Measurements from ENCODE around the gene RPP30. TPM values are rescaled to one million over a fixed set of nuclear protein-coding genes. Genes with fewer than 3 reads are reported as not detected.
"Not testable (repeated sequence)": the region's sequence is repeated elsewhere in the genome, so short reads cannot be mapped to it uniquely, and the experiment has no call there.

The RPP30 gene
- total RNA-seq, 4 donors from 2014 or later: 16.4 to 53.6 (median 19.6) TPM

GRCh38 chr10:90885176-90885575, 13.4 kb downstream of the RPP30 start:
- DNase-seq: no peak
- H3K4me3 ChIP-seq: no peak overlapping the region
- TF ChIP-seq CTCF (IDR thresholded peaks at IDR 0.05) (no peak), POLR2A (IDR thresholded peaks at IDR 0.05) (no peak)

GRCh38 chr10:90887555-90887954, 15.8 kb downstream of the RPP30 start:
- H3K27ac ChIP-seq: no peak overlapping the region
- peaks cover 0 to 55% (median 0%) of the 10 kb centered on the region in 3 donors for H3K36me3 ChIP-seq
- no peak for DNase-seq

More at GRCh38 chr10:90885176-90885575, 13.4 kb downstream of the RPP30 start:
- H3K27ac ChIP-seq: no peak overlapping the region
- no peaks in the 10 kb centered on the region for H3K9me3 ChIP-seq
- peaks cover 0 to 69% (median 0%) of the 10 kb centered on the region in 3 donors for H3K36me3 ChIP-seq
- H3K4me1 ChIP-seq: no peaks in the 10 kb centered on the region
- no peaks in the 10 kb centered on the region for H3K27me3 ChIP-seq

GRCh38 chr10:90888387-90888786, 16.6 kb downstream of the RPP30 start:
- no peak for DNase-seq
- H3K27me3 ChIP-seq: no peaks in the 10 kb centered on the region
- no peak overlapping the region for H3K27ac ChIP-seq
- no peaks in the 10 kb centered on the region for H3K4me1 ChIP-seq
- H3K36me3 ChIP-seq: peaks cover 0 to 60% (median 0%) of the 10 kb centered on the region in 3 donors
- no peaks in the 10 kb centered on the region for H3K9me3 ChIP-seq
- TF ChIP-seq POLR2A (IDR thresholded peaks at IDR 0.05) (no peak), CTCF (IDR thresholded peaks at IDR 0.05) (no peak)
- H3K4me3 ChIP-seq: no peak overlapping the region

More at GRCh38 chr10:90887555-90887954, 15.8 kb downstream of the RPP30 start:
- H3K27me3 ChIP-seq: no peaks in the 10 kb centered on the region
- H3K4me3 ChIP-seq: no peak overlapping the region
- no peaks in the 10 kb centered on the region for H3K4me1 ChIP-seq
- no peaks in the 10 kb centered on the region for H3K9me3 ChIP-seq
- no peak for TF ChIP-seq POLR2A (IDR thresholded peaks at IDR 0.05)
- TF ChIP-seq CTCF (IDR thresholded peaks at IDR 0.05): no peak

GRCh38 chr10:90889636-90890035, 17.9 kb downstream of the RPP30 start:
- Histone ChIP-seq H3K4me3 (no peak overlapping the region), H3K9me3 (no peaks in the 10 kb centered on the region), H3K4me1 (no peaks in the 10 kb centered on the region), H3K36me3 (peaks cover 0 to 63% (median 0%) of the 10 kb centered on the region in 3 donors), H3K27ac (no peak overlapping the region), H3K27me3 (no peaks in the 10 kb centered on the region)
- TF ChIP-seq CTCF (IDR thresholded peaks at IDR 0.05) (no peak), POLR2A (IDR thresholded peaks at IDR 0.05) (no peak)
- DNase-seq: no peak

GRCh38 chr10:90890347-90890746, 18.6 kb downstream of the RPP30 start:
- Histone ChIP-seq H3K4me3 (no peak overlapping the region), H3K9me3 (no peaks in the 10 kb centered on the region), H3K36me3 (peaks cover 0 to 61% (median 0%) of the 10 kb centered on the region in 3 donors), H3K27ac (no peak overlapping the region), H3K4me1 (no peaks in the 10 kb centered on the region), H3K27me3 (no peaks in the 10 kb centered on the region)
- DNase-seq: no peak
- no peak for TF ChIP-seq POLR2A (IDR thresholded peaks at IDR 0.05)
- TF ChIP-seq CTCF (IDR thresholded peaks at IDR 0.05): no peak

GRCh38 chr10:90893190-90893589, 21.4 kb downstream of the RPP30 start:
- no peak for TF ChIP-seq CTCF (IDR thresholded peaks at IDR 0.05)
- TF ChIP-seq POLR2A (IDR thresholded peaks at IDR 0.05): no peak
- peaks cover 0 to 42% (median 0%) of the 10 kb centered on the region in 3 donors for H3K36me3 ChIP-seq
- DNase-seq: no peak

GRCh38 chr10:90896916-90897315, 25.1 kb downstream of the RPP30 start:
- H3K36me3 ChIP-seq: peaks cover 0 to 26% (median 0%) of the 10 kb centered on the region in 3 donors
- H3K4me1 ChIP-seq, H3K27ac ChIP-seq, H3K9me3 ChIP-seq, H3K27me3 ChIP-seq, DNase-seq, H3K4me3 ChIP-seq: not testable (repeated sequence)

More at GRCh38 chr10:90893190-90893589, 21.4 kb downstream of the RPP30 start:
- Histone ChIP-seq H3K27ac (no peak overlapping the region), H3K9me3 (no peaks in the 10 kb centered on the region), H3K27me3 (no peaks in the 10 kb centered on the region), H3K4me3 (no peak overlapping the region), H3K4me1 (no peaks in the 10 kb centered on the region)

All from Peyer's patch (tissue), 4 donors.